ENCODE measurements around the gene EXOC3. TPM values are rescaled to one million over a fixed set of nuclear protein-coding genes. Genes with fewer than 3 reads are reported as not detected.
A peak's percentile ranks its signal among the peaks of the same experiment; 100 is the strongest.
"Not testable (repeated sequence)": the region's sequence is repeated elsewhere in the genome, so short reads cannot be mapped to it uniquely, and the experiment has no call there.

Gene EXOC3
- total RNA-seq, 1 experiment from 2014 or later: 52.4 TPM

- Histone ChIP-seq H3K4me1 (ENCODE audit: control insufficient read depth in 1 of 2, insufficient read depth in 2 of 2, low read length in 2 of 2) (peaks cover 17 to 46% of the 10 kb centered on the region in 2 experiments), H3K4me3 (replicated peaks in 1 of 2; ENCODE audit: low read depth in 1 of 2, low read length in 2 of 2) (no peak overlapping the region), H3K79me2 (ENCODE audit: insufficient read depth, low read length) (no peaks in the 10 kb centered on the region), H3K27me3 (ENCODE audit: insufficient read depth, low read length) (no peaks in the 10 kb centered on the region), H3K9me2 (ENCODE audit: insufficient read depth) (no peaks in the 10 kb centered on the region), H3K4me2 (ENCODE audit: low read length) (peak overlapping the region; percentile 72), H3K9ac (ENCODE audit: low read length) (peak overlapping the region; percentile 15), H4K20me1 (ENCODE audit: insufficient read depth) (no peaks in the 10 kb centered on the region), H3K27ac (ENCODE audit: low read depth, low read length) (no peak overlapping the region; the same call in 1 of the 2 replicates), H3K36me3 (ENCODE audit: control insufficient read depth in 1 of 2, insufficient read depth in 2 of 2, low read length in 2 of 2) (no peaks in the 10 kb centered on the region), H2AFZ (ENCODE audit: low read depth, low read length, poor library complexity, severe bottlenecking) (no peak overlapping the region), H3K9me3 (ENCODE audit: control insufficient read depth in 1 of 2, insufficient read depth in 1 of 2, low read depth in 1 of 2, low read length in 2 of 2) (no peaks in the 10 kb centered on the region)
- intact Hi-C loops (cut with micrococcal nuclease): no loop called here
- TF ChIP-seq CTCF (IDR thresholded peaks at IDR 0.05 in 2 of 3, conservative IDR thresholded peaks at IDR 0.05 in 1 of 3; ENCODE audit: borderline replicate concordance in 1 of 3, insufficient read depth in 1 of 3, low read depth in 2 of 3, low read length in 2 of 3) (no peak), POLR2AphosphoS5 (IDR thresholded peaks at IDR 0.05; ENCODE audit: low read depth, low read length) (no peak), EGR1 (IDR thresholded peaks at IDR 0.05; ENCODE audit: low read depth) (no peak), SRF (IDR thresholded peaks at IDR 0.05; ENCODE audit: low read depth) (no peak), ZFX (IDR thresholded peaks at IDR 0.05) (no peak), EZH2 (IDR thresholded peaks at IDR 0.05) (no peak), MAX (IDR thresholded peaks at IDR 0.05) (no peak), SIN3A (IDR thresholded peaks at IDR 0.05; ENCODE audit: low read depth) (no peak), ZBTB33 (IDR thresholded peaks at IDR 0.05; ENCODE audit: extremely low read depth, insufficient replicate concordance, low read length) (no peak), CBX3 (IDR thresholded peaks at IDR 0.05; ENCODE audit: low read depth) (no peak), ELF1 (IDR thresholded peaks at IDR 0.05; ENCODE audit: borderline replicate concordance, low read depth) (no peak), POLR2A (IDR thresholded peaks at IDR 0.05; ENCODE audit: borderline replicate concordance, extremely low read depth, insufficient read depth, insufficient read length) (no peak), RAD21 (IDR thresholded peaks at IDR 0.05; ENCODE audit: low read depth) (no peak), ZNF274 (IDR thresholded peaks at IDR 0.05; ENCODE audit: low read depth, low read length) (no peak), FOSL1 (IDR thresholded peaks at IDR 0.05; ENCODE audit: low read depth) (no peak), EZH2phosphoT487 (IDR thresholded peaks at IDR 0.05; ENCODE audit: borderline replicate concordance) (no peak), SP1 (IDR thresholded peaks at IDR 0.05; ENCODE audit: low read depth) (no peak)
- DNase-seq (ENCODE audit: low read depth, low spot score): no peak
- ATAC-seq: no peak
- POLR2A ChIA-PET: no interaction called here
- RAD21 ChIA-PET (ENCODE audit: low non-redundant PET in 1 of 2, low total read pairs in 2 of 2, uncharacterized antibody in 2 of 2, unreplicated experiment in 2 of 2): no interaction called here
- no TSS peak for BruUV-seq (replicated peaks)
- CTCF ChIA-PET: no interaction called here
Measured at GRCh38 chr5:401146-402034, 41.6 kb upstream of the EXOC3 start.

- H3K4me3 ChIP-seq (replicated peaks in 1 of 2; ENCODE audit: low read depth in 1 of 2, low read length in 2 of 2); H3K9me3 ChIP-seq (ENCODE audit: control insufficient read depth in 1 of 2, insufficient read depth in 1 of 2, low read depth in 1 of 2, low read length in 2 of 2); H3K9ac ChIP-seq (ENCODE audit: low read length); H3K4me2 ChIP-seq (ENCODE audit: low read length); DNase-seq (ENCODE audit: low read depth, low spot score); BruUV-seq (replicated peaks); H2AFZ ChIP-seq (ENCODE audit: low read depth, low read length, poor library complexity, severe bottlenecking); H4K20me1 ChIP-seq (ENCODE audit: insufficient read depth); ATAC-seq; H3K9me2 ChIP-seq (ENCODE audit: insufficient read depth); RAD21 ChIA-PET (ENCODE audit: low non-redundant PET in 1 of 2, low total read pairs in 2 of 2, uncharacterized antibody in 2 of 2, unreplicated experiment in 2 of 2); H3K27me3 ChIP-seq (ENCODE audit: insufficient read depth, low read length); H3K36me3 ChIP-seq (ENCODE audit: control insufficient read depth in 1 of 2, insufficient read depth in 2 of 2, low read length in 2 of 2); H3K27ac ChIP-seq (ENCODE audit: low read depth, low read length); CTCF ChIA-PET; POLR2A ChIA-PET; H3K79me2 ChIP-seq (ENCODE audit: insufficient read depth, low read length); intact Hi-C loops (cut with micrococcal nuclease): not testable (repeated sequence)
- peaks cover 17 to 50% of the 10 kb centered on the region in 2 experiments for H3K4me1 ChIP-seq (ENCODE audit: control insufficient read depth in 1 of 2, insufficient read depth in 2 of 2, low read length in 2 of 2)
Measured at GRCh38 chr5:402219-402614, 40.8 kb upstream of the EXOC3 start.
